ENCODE results near the gene PRND.
"Not testable (repeated sequence)": the region's sequence is repeated elsewhere in the genome, so short reads cannot be mapped to it uniquely, and the experiment has no call there.

PRND gene

DNA sequence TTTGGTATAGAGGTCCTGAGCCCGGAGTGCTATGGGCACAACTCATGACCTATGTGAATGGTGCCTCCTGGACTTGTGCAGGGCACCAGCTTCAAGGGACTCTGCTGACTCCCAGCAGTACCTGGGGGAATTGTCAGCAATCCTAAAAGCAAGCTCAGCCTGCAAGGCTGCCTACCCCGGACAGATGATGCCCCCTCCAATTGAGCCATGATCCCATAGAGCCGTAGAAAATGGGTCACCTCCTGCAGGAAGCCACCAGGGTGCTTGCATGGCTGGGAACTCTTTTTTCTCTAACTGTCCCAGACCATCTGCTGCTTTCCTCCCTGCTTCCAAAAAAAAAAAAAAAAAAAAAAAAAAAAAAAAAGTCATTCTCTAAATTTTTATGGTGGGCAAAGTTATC, 12.9 kb upstream of the PRND start:
- no peak for DNase-seq (ENCODE audit: low read depth)

DNA sequence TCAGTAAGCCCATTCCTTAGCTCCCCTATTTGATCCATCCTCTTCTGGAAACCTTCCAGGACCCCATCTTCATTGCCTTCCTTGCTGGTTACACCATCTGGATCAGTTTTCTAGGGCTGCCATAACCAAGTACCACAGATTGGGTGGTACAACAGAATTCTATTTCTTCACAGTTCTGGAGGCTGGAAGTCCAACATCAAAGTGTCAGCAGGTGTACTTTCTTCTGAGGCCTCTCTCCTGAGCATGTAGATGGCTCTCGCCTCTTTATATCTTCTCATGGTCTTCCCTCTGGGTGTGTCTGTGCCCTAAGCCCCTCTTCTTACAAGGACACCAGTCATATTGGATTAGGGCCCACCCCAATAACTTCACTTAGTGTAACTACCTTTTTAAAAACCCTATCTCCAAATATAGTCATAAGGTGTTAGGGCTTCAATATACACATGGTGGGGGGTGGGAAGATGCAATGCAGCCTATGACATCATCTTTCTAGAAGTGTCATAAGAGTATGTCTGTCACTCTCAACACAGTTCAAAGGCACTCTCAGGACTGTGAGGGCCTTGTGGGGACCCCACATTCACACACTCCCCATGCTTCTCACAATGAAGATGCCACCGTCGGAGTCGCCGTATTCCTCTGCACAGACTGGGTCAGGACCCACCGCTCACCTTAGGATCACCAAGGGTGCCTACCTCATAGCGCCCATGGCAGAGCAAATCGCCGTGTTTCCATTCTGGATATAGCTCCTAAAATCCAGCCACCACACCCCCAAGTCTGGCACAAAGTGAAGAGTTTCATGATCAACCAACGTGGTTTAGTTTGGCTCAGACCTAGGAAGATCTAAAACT, 12.2 kb upstream of the PRND start:
- no peak for DNase-seq (ENCODE audit: low read depth)

DNA sequence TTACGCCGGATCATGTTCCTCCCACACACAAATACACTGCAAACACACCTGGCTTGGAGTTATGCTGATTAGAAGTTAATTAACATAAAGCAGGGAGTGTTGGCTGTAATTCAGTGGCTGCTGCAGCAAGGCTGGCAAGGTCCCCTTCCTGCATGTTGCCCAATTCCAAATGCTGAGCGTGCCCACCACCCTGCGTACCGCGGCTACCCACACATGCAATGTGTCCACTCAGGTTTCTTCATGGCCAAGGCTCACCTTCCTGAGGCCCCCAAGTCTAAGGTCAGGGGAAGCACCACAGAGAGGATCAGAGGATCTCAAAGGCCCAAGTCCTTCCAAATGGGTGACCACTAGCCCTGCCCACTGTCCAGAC, 11.6 kb upstream of the PRND start:
- no peak for DNase-seq (ENCODE audit: low read depth)

DNA sequence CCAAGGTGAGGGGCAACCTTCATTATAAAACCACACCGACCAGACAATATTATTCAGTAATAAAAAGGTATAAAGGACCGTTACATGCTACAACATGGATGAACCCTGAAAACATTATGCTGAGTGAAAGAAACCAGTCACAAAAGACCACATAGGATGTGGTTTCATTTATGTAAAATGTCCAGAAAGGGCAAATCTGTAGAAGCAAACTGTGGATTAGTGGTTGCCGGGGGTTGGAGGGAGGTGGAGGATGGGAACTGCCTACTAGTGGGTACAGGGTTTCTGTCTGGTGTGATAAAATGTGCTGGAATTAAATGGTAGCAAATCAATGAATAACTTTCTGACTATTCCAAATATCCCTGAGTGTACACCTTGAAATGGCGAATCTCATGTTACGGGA, 10.2 kb upstream of the PRND start:
- DNase-seq (ENCODE audit: low read depth): no peak

DNA sequence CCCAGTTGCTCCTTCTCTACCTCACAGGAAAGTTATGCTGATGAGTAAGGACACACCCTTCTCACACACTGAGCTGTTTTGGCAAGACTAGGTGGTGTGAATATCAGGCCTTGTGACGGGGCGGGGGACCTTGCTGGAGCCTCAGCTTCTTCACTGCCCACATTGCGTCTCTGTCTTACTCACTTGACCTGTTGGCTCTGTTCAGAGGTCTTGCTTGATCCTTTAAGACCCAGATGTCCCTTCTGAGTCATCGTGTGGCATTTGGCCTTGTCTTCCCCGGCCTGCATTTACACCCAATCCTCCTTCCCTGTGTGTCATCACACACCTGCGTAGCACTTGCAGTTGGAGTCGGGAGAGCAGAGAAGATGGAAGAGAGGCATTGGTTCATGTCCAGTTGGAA, 8.3 kb upstream of the PRND start:
- peak; percentile 20 for DNase-seq (ENCODE audit: low read depth)

DNA sequence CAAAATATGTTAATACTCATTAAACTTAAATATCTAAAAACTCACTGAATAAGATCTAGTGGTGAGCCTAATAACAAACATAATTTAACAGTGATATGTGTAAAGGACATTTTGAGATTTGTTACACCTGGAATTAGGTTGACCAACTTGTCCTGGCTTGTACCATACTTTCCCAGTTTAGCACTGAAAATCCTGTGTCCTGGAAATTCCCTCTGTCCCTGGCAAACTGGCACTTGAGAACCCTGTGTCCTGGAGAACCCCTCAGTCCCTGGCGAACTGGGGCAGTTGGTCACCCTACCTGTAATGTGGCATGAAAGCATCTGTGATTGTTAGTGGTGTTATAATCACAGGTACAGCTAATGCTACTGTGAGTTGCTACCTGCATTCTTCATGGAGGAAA, 6.9 kb upstream of the PRND start:
- DNase-seq (ENCODE audit: low read depth): no peak

DNA sequence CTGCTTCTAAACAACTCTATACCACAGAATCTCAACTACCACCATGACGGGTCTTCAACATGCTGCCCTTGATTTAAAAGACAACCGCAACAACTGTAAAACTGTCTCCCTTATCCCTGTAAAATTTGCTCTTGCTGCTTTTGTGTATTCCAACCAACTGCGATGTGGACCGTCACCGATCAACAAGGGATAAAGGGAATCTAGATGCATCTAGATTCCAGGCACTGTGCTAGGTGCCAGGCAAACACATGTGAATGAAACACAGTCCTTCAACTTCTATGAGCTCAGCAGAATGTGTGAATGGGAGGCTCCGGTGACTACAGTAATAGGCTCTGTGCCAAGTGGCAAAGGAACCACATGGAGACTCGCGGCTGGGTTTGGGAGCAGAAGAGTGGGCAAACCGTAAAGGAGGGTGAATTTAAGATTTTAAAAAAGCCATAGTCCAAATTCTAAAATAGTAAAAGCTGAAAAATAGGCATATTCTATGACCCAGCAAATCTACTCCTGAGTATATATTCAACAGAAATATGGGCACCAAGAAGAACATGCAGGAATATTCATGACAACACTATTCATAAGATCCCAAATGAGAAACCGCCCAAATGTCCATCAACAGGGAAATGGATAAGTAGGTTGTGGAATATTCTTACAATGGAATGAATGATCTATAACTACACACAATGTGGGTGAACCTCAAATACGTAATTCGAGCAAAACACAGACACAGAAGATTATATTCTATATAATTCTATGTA, 3.7 kb upstream of the PRND start:
- DNase-seq (ENCODE audit: low read depth): no peak

DNA sequence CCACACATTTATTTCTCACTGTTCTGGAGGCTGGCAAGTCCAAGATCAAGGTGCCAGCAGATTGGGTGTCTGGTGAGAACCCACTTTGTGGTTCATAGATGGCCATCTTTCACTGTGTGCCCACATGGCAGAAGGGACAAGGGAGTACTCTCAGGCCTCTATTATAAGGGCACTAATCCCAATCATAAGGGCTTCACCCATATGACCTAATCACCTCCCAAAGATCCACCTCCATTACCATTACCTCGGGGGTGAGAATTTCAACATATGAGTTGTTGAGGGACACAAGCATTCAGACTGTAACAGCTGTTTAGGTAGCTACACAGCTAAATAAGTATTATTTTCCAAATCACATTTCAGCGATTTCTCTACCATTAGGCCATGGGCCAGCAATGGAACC, 2.5 kb upstream of the PRND start:
- DNase-seq (ENCODE audit: low read depth): no peak

DNA sequence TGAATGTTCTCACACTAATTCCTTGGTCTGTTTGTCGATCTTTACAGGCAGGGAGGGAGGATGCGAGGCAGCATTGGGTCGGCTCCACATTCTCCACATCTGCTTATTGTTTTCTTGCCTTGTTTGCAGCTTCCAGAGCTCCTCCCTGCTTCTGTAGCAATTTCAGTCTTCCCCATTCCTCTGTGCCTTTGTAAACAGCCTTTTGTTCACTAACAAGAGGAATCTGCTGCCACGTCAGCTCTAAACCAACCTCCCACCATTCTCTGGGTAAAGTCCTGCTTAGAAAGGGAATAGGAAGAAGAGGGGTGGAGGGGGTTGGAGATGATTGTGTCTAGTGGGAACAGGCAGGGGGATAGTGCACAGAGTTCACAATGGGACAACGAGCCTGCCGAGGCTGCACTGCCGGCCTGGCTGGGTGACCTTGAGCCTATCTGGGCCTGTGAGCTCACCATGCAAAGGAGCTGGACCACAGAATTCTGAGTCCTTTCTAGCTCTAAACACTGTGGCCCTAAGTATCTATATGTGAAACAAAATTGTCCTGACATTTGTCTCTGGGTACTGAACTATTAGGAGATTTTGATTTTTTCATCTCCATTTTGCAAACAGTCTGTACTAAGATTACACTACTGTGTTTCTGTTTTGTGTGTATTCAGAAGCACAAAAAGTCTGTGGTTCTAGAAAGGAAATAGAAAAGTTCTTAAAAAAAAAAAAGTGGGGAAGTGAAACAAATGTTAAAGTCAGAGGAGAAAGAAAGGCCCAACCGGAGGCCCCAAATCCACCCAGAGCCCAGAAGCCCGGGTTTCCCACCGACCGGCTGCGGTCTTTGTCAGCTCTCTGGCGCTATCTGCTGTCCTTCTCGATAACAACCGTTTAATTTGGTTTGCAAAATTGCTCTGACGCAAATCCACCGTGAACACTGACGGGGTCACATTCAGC, 1.4 kb upstream of the PRND start:
- peak; percentile 71 for DNase-seq (ENCODE audit: low read depth)

DNA sequence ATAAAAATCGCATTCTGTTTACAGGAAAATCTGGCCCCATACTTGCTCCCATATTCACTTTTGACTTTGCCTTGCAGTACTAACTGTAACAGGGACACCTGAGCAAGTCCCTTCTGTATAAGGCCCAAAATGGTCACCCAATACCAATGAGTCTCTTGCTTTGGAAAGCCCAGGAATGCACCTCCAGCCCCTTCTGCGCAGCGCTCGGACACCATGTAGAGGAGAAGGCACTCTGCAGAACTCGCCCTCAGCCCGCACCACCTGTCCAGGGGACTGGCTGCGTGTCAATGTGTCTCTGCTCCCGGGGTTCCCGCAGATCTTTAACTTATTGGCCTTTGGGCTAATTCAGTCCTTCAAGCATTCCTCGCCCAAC, 746 bp upstream of the PRND start:
- no peak for DNase-seq (ENCODE audit: low read depth)

DNA sequence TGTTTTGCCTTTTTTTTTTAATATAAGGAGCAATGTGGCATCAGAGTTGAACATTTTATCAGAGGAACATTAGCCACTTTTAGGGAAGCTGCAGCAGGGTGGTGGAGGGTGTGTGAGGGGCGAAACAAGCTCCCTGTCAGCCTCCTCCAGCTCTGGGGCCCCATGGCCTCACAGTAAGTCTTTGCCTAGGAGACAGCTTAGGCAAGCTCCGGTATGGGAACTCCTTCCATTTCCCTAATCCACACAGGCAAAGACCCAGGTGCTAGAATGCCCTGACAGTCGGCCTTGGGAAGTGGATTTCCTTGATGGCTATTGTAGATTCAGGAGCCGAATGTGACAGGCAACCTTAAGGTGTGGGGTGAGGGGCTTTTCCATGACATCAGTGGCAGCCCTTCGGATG, 862 bp downstream of the PRND start:
- no peak for DNase-seq (ENCODE audit: low read depth)

DNA sequence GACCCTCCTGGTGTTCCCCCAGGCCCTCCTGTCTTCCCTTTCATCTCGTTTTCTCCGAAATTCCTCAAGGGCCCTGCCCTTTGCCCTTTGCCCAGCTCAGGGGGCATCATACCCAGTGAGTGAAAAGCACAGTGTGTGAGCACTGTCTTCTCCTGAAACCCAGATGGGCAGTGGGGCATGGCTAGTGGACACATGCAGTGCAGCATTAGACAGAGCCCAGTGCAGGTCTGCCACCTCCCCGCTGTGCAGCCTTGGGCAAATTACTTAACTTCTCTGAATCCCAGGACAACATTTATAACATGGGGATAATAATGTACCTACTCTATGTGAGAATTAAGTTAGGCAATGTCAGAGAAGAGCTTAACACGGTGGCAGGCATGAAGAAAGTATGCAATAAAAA, 1.3 kb downstream of the PRND start:
- no peak for DNase-seq (ENCODE audit: low read depth)

DNA sequence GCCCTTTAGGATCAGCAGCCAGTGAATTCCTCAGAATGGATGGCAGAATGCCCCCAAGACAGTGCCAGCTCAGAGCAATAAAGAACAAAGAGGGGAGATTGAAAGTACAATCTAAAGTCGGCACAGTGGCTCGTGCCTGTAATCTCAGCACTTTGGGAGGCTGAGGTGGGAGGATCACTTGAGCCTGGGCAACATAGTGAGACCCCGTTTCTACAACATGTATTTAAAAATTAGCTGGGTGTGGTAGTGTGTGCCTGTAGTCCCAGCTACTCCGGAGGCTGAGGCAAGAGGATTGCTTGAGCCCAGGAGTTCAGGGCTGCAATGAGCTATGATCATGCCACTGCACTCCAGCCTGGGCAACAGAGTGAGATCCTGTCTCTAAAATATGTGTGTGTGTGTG, 1.8 kb downstream of the PRND start:
- not testable (repeated sequence) for DNase-seq (ENCODE audit: low read depth)

DNA sequence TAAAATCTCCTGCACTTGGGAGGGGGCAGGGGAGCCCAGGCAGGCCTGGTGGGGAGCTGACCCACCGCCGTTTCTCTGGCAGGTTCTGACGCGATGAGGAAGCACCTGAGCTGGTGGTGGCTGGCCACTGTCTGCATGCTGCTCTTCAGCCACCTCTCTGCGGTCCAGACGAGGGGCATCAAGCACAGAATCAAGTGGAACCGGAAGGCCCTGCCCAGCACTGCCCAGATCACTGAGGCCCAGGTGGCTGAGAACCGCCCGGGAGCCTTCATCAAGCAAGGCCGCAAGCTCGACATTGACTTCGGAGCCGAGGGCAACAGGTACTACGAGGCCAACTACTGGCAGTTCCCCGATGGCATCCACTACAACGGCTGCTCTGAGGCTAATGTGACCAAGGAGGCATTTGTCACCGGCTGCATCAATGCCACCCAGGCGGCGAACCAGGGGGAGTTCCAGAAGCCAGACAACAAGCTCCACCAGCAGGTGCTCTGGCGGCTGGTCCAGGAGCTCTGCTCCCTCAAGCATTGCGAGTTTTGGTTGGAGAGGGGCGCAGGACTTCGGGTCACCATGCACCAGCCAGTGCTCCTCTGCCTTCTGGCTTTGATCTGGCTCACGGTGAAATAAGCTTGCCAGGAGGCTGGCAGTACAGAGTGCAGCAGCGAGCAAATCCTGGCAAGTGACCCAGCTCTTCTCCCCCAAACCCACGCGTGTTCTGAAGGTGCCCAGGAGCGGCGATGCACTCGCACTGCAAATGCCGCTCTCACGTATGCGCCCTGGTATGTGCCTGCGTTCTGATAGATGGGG, 3.0 kb downstream of the PRND start:
- no peak for DNase-seq (ENCODE audit: low read depth)

DNA sequence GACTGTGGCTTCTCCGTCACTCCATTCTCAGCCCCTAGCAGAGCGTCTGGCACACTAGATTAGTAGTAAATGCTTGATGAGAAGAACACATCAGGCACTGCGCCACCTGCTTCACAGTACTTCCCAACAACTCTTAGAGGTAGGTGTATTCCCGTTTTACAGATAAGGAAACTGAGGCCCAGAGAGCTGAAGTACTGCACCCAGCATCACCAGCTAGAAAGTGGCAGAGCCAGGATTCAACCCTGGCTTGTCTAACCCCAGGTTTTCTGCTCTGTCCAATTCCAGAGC, 3.5 kb downstream of the PRND start:
- DNase-seq (ENCODE audit: low read depth): no peak

DNA sequence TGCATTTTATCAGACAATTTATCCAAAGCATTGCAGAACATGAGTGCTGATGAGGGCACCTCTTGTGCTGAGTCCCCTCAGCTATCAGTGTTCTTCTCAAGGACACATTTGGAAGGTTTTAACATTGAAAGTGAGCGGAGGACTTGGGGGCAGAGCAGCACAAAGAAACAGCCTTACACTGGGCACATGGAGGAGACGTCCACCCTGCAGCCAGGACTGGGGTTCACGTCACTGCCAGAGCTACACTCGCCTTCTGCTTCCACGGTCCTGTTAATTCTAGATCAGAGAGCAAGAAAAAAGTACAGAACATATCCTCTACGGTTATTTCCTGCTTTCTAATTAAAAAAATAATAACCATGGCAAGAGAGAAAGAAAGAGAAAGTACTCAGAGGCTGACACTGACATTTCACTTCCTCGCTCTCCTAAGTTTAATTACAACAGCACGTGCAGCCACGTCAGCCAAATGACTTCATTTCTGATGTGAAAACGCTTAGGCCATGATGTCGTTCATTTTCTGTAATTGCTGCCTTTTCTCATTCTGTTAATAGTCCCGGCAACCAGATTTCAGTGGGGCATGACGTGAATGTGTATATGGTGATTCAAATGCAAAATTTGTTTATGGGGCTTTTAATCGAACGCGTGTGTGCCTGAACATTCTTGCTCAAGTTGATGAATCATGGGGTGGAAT, 5.1 kb downstream of the PRND start:
- peak; percentile 73 for DNase-seq (ENCODE audit: low read depth)

DNA sequence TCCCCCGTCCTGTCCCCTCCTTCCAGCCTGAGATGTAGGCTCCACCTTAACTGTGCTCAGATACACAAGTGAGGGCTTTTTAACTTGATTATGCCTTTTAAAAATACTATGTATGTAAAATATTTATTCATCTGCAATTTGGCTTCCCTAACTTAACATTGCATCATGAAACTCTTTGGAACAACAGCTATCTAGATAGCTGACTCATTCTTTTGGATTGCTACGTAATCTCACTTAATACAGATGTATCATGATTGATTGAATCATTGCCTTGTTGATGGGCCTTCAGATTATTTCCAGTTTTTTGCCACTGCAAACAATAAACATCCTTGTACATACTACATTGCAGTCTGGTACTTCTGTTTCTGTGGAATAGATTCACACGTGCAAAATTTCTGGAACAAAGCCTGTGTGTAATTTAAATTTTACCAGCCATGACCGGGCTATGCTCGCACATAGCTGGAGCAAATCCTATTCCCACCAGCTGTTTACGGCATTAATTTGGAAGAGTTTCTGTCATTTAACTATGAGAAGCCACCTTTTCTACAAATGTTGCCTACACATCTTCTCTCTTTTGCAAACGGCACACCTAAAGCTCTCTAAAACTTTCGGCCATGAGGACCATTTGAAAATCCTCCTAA, 6.5 kb downstream of the PRND start:
- peak; percentile 77 for DNase-seq (ENCODE audit: low read depth)

DNA sequence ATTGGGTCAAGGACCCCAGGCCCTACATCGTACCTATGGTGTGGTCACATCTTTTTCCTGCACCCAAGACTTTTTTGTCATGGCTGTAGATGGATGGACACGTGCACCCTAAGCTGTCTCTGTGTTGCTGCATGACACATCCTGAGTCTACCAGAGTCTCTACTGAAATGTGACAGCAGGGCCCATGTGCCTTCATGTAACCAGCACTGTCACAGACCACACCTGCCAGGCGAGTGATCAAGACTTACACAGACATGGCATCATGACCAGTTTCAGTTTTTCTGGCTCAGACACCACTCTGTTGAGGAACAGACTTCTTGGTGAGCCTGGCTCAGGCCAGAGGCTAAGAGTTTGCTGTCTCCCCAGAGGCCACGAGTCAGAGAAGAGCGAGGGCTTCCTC, 7.6 kb downstream of the PRND start:
- DNase-seq (ENCODE audit: low read depth): no peak

DNA sequence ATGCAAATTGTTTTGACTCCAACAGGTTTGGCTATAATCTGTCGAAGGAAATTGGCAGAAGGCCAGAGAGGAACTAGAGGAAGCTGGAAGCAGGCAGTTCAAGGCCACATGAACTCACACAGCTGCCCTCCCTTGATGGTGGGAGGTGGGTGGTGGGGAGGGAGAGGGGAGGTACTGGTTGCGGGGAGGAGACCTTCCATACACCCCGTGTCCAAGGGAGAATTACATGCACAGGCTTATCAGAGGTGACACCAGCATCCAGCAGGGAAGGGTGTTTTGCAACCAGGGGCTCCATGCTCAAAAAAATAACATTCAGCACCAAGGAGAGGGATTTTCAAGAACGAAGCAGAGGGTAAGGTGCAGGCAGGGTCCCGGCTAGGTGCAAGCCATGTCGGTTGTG, 9.1 kb downstream of the PRND start:
- peak; percentile 45 for DNase-seq (ENCODE audit: low read depth)

DNA sequence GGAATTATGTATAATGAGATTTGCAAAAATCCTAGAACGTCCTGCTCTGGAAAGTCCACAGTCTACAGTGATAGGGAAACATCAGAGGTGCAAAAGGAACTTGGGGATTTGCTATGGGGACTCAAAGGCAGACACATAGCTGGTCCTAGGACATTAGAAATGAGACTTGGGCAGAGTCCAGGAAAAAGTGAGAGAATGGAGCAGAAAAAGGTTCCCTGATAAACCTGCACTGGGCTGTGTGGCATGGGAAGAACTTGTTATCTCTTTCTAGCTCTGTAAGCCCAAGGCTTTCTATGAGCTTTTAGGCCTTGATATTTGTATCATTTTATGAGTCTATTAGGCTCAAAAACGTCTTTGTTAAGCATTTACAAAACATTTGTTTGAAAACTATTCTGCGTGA, 15.2 kb downstream of the PRND start:
- no peak for DNase-seq (ENCODE audit: low read depth)

Measured in amniotic epithelial cell (primary cell).